Mesendoderm (in vitro differentiated cells): ENCODE data around the gene RPS6KL1.

Experiments used
- DNase-seq: peaks from one replicate; pipeline ENCODE4 v3.0.0; 2013
- H2AK5ac ChIP-seq: 2 replicates; pipeline ENCODE4 v1.6.1; 2013; ENCODE audit warnings: low read length, inconsistent platforms
- H2BK120ac ChIP-seq: 2 replicates; pipeline ENCODE4 v1.6.1; 2013; ENCODE audit warnings: low read depth, mild to moderate bottlenecking, low read length, moderate library complexity, mixed read lengths
- H2BK15ac ChIP-seq: replicated peaks from 2 replicates; pipeline ENCODE4 v1.6.1; 2013; ENCODE audit warnings: low read depth, mild to moderate bottlenecking, moderate library complexity
- H2BK5ac ChIP-seq: 2 replicates; pipeline ENCODE4 v1.6.1; 2013; ENCODE audit warnings: low read length, inconsistent platforms
- H3K18ac ChIP-seq: 2 replicates; pipeline ENCODE4 v1.6.1; 2013; ENCODE audit warnings: mild to moderate bottlenecking, low read length, mixed read lengths
- H3K23ac ChIP-seq: one replicate; pipeline ENCODE4 v1.6.1; 2013; ENCODE audit warnings: low read length
- H3K27ac ChIP-seq: 2 replicates; pipeline ENCODE4 v1.5.1; 2013; ENCODE audit warnings: low read depth, mild to moderate bottlenecking, inconsistent platforms, low read length, moderate library complexity
- H3K27me3 ChIP-seq: 2 replicates; pipeline ENCODE4 v1.6.1; 2013; ENCODE audit warnings: low read length, control low read depth, mild to moderate bottlenecking, inconsistent platforms; ENCODE audit not compliant: insufficient read depth, poor library complexity
- H3K36me3 ChIP-seq: 2 replicates; pipeline ENCODE4 v1.6.1; 2013; ENCODE audit warnings: low read length, inconsistent platforms; ENCODE audit not compliant: control insufficient read depth, insufficient read depth
- H3K4ac ChIP-seq: one replicate; pipeline ENCODE4 v1.6.1; 2013; ENCODE audit warnings: low read depth, mild to moderate bottlenecking, low read length, moderate library complexity
- H3K4me1 ChIP-seq: 2 replicates; pipeline ENCODE4 v1.6.1; 2013; ENCODE audit warnings: low read depth, low read length, inconsistent platforms; ENCODE audit not compliant: control insufficient read depth
- H3K4me2 ChIP-seq: 2 replicates; pipeline ENCODE4 v1.6.1; 2013; ENCODE audit warnings: low read length
- H3K4me3 ChIP-seq: 2 replicates; pipeline ENCODE4 v1.5.1; 2013; ENCODE audit warnings: mild to moderate bottlenecking, low read length
- H3K56ac ChIP-seq: one replicate; pipeline ENCODE4 v1.6.1; 2013; ENCODE audit warnings: low read length
- H3K79me1 ChIP-seq: 2 replicates; pipeline ENCODE4 v1.6.1; 2013; ENCODE audit warnings: low read length, inconsistent platforms
- H3K79me2 ChIP-seq: 2 replicates; pipeline ENCODE4 v1.6.1; 2013; ENCODE audit warnings: mild to moderate bottlenecking, low read length; ENCODE audit not compliant: control insufficient read depth, insufficient read depth
- H3K9ac ChIP-seq: 2 replicates; pipeline ENCODE4 v1.6.1; 2013; ENCODE audit warnings: low read length, inconsistent platforms
- H4K5ac ChIP-seq: one replicate; pipeline ENCODE4 v1.6.1; 2013; ENCODE audit warnings: low read length
- H4K8ac ChIP-seq: one replicate; pipeline ENCODE4 v1.6.1; 2013; ENCODE audit warnings: low read depth, mild to moderate bottlenecking, control low read depth, low read length, moderate library complexity
- WGBS: extraction: QIAGEN DNeasy Blood & Tissue Kit; methylation state at CpG from one replicate; pipeline ENCODE4 v1.1.7; 2013; ENCODE audit warnings: low lambda C conversion rate, missing lambda C conversion rate; ENCODE audit not compliant: insufficient coverage; ENCODE audit errors: extremely low coverage; 5-methylcytosine and 5-hydroxymethylcytosine counted together

RPS6KL1 gene

DNA sequence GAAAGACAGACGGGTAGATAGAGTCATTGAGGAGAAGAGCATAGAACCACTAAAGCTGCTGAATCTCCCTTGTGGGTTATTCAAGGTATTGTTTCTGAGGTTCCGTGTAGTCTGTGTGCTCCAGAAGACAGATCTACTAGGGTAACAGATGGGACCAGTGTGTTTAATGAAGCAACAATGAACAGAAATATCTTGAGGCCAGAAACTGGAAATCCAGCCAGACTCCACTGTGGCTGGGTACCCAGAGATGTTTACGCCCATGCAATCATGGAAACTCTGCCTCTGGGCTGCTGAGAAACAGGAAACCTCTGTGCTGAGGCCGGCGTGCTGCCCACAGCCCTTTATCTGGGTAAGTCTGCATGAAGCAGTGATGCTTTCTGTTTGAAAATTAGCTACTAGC is 55.4 kb downstream of the RPS6KL1 start:
- no peak for DNase-seq
- H3K79me1 ChIP-seq = no peaks in the 10 kb centered on the region
- H3K79me2 ChIP-seq = no peaks in the 10 kb centered on the region
- no CpG with 5 or more reads among the region's 5 CpGs for WGBS
- no peak overlapping the region for H3K27ac ChIP-seq
- no peak overlapping the region for H3K23ac ChIP-seq
- H3K4me3 ChIP-seq = no peak overlapping the region
- no peak overlapping the region for H3K4me2 ChIP-seq
- no peak overlapping the region for H3K9ac ChIP-seq
- no peak overlapping the region for H2BK15ac ChIP-seq
- H3K56ac ChIP-seq = no peak overlapping the region
- H3K27me3 ChIP-seq = no peaks in the 10 kb centered on the region
- no peak overlapping the region for H2AK5ac ChIP-seq
- H3K36me3 ChIP-seq = no peaks in the 10 kb centered on the region
- no peak overlapping the region for H3K18ac ChIP-seq
- no peak overlapping the region for H4K8ac ChIP-seq
- H3K4ac ChIP-seq = no peak overlapping the region
- H3K4me1 ChIP-seq = no peaks in the 10 kb centered on the region
- no peak overlapping the region for H2BK5ac ChIP-seq
- H4K5ac ChIP-seq = no peak overlapping the region
- no peak overlapping the region for H2BK120ac ChIP-seq

- no peaks in the 10 kb centered on the region for H3K4me1 ChIP-seq
- H3K79me2 ChIP-seq = no peaks in the 10 kb centered on the region
- no peak overlapping the region for H3K9ac ChIP-seq
- DNase-seq = no peak
- H3K79me1 ChIP-seq = no peaks in the 10 kb centered on the region
- no peak overlapping the region for H4K8ac ChIP-seq
- H2BK15ac ChIP-seq = no peak overlapping the region
- no peaks in the 10 kb centered on the region for H3K36me3 ChIP-seq
- no peak overlapping the region for H2AK5ac ChIP-seq
- no peak overlapping the region for H3K4me3 ChIP-seq
- no peak overlapping the region for H3K4ac ChIP-seq
- H3K4me2 ChIP-seq = no peak overlapping the region
- no CpG with 5 or more reads among the region's 3 CpGs for WGBS
- H4K5ac ChIP-seq = no peak overlapping the region
- H3K27me3 ChIP-seq = no peaks in the 10 kb centered on the region
- H3K56ac ChIP-seq = no peak overlapping the region
- H2BK120ac ChIP-seq = no peak overlapping the region
- H3K18ac ChIP-seq = no peak overlapping the region
- no peak overlapping the region for H3K23ac ChIP-seq
- H2BK5ac ChIP-seq = no peak overlapping the region
- no peak overlapping the region for H3K27ac ChIP-seq
These were observed 56.2 kb downstream of the RPS6KL1 start for GRCh38 chr14:74866708-74867389.

DNA sequence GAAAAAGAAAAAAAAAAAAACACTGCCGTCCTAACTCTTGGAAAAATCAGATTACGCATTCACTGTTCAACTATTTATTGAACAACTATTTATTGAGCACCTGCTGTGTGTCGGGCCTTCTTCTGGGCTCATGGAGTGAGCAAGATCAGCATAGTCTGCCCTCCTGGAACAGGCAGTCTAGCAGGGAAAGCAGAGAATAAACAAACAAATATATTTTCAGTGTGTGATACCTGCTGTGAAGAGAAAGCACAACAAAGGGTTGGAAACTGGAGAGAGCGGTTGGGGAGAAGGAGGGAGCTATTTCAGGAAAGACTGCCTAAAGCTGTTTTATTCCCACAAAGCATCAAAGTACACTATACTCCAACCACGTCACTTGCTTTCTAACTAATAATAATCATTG is 57.9 kb downstream of the RPS6KL1 start:
- no peak overlapping the region for H2BK15ac ChIP-seq
- H4K8ac ChIP-seq = no peak overlapping the region
- no peak overlapping the region for H2AK5ac ChIP-seq
- H3K36me3 ChIP-seq = no peaks in the 10 kb centered on the region
- no peak overlapping the region for H3K4ac ChIP-seq
- H3K4me2 ChIP-seq = no peak overlapping the region
- H2BK120ac ChIP-seq = no peak overlapping the region
- no peak overlapping the region for H3K27ac ChIP-seq
- no peak overlapping the region for H3K18ac ChIP-seq
- no CpG with 5 or more reads among the region's 5 CpGs for WGBS
- no peak for DNase-seq
- H3K9ac ChIP-seq = no peak overlapping the region
- H3K27me3 ChIP-seq = no peaks in the 10 kb centered on the region
- H3K4me1 ChIP-seq = no peaks in the 10 kb centered on the region
- H3K56ac ChIP-seq = no peak overlapping the region
- H3K79me2 ChIP-seq = no peaks in the 10 kb centered on the region
- no peak overlapping the region for H4K5ac ChIP-seq
- no peaks in the 10 kb centered on the region for H3K79me1 ChIP-seq
- H3K23ac ChIP-seq = no peak overlapping the region
- H3K4me3 ChIP-seq = no peak overlapping the region
- H2BK5ac ChIP-seq = no peak overlapping the region

DNA sequence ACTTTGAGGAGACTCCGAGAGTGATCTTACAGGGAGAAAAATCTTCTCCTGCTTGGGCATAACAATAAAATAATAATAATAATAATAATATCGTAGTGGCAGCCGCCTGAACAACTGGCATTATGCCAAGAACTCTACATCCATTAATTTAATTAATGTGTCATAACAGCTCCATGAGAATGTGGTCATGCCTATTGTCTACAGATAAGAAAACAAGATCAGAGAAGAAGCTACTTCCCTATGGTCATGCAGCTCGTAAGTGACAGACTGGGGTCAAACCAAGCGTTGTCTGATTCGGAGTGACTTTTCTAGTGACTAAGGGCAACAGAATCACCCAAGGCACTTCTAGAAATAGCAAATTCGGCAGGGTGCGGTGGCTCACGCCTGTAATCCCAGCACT is 58.9 kb downstream of the RPS6KL1 start:
- no peak for DNase-seq
- WGBS = no CpG with 5 or more reads among the region's 9 CpGs
- no peak overlapping the region for H3K56ac ChIP-seq

DNA sequence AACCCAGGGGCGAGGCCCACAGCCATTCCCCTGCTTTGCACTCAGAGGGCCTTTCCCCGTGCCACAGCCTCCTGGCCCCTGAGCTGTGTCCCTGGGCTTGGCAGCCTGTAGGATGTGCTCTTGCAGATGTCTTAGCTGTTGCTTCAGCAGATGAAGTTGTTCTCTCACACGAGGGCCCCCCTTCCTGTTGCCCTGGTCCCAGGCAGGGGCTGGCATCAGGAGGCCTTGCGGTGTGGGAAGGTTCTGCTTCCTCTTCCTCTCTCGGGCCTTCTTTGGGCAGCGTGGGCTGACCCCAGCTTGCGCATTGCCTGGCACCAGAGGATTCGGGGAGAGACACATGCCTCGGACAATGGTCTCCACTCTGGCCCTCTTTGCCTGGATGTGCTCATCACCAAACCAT is 59.8 kb downstream of the RPS6KL1 start:
- H2AK5ac ChIP-seq = no peak overlapping the region
- H3K18ac ChIP-seq = no peak overlapping the region
- no peaks in the 10 kb centered on the region for H3K36me3 ChIP-seq
- H4K8ac ChIP-seq = no peak overlapping the region
- no peak overlapping the region for H3K4me3 ChIP-seq
- no peak overlapping the region for H3K4me2 ChIP-seq
- no peaks in the 10 kb centered on the region for H3K79me1 ChIP-seq
- H3K4ac ChIP-seq = no peak overlapping the region
- H3K27ac ChIP-seq = no peak overlapping the region
- DNase-seq = no peak
- no peak overlapping the region for H4K5ac ChIP-seq
- H3K23ac ChIP-seq = no peak overlapping the region
- H2BK120ac ChIP-seq = no peak overlapping the region
- no peaks in the 10 kb centered on the region for H3K27me3 ChIP-seq
- H3K9ac ChIP-seq = no peak overlapping the region
- WGBS = no CpG with 5 or more reads among the region's 9 CpGs
- no peak overlapping the region for H3K56ac ChIP-seq
- no peak overlapping the region for H2BK5ac ChIP-seq
- no peaks in the 10 kb centered on the region for H3K79me2 ChIP-seq
- no peaks in the 10 kb centered on the region for H3K4me1 ChIP-seq
- H2BK15ac ChIP-seq = no peak overlapping the region

More for the DNA sequence above, 58.9 kb downstream of the RPS6KL1 start:
- Histone ChIP-seq H3K79me1 (no peaks in the 10 kb centered on the region), H3K9ac (no peak overlapping the region), H4K8ac (no peak overlapping the region), H3K4ac (no peak overlapping the region), H2BK15ac (no peak overlapping the region), H3K79me2 (no peaks in the 10 kb centered on the region), H3K36me3 (no peaks in the 10 kb centered on the region), H3K18ac (no peak overlapping the region), H3K27me3 (no peaks in the 10 kb centered on the region), H2BK5ac (no peak overlapping the region), H3K4me2 (no peak overlapping the region), H3K4me3 (no peak overlapping the region), H3K4me1 (no peaks in the 10 kb centered on the region), H2AK5ac (no peak overlapping the region), H3K23ac (no peak overlapping the region), H3K27ac (no peak overlapping the region), H4K5ac (no peak overlapping the region), H2BK120ac (no peak overlapping the region)

- Histone ChIP-seq H3K36me3 (no peaks in the 10 kb centered on the region), H2AK5ac (no peak overlapping the region), H3K56ac (no peak overlapping the region), H3K27ac (no peak overlapping the region), H3K79me1 (no peaks in the 10 kb centered on the region), H3K4me2 (no peak overlapping the region), H3K79me2 (no peaks in the 10 kb centered on the region), H3K4ac (no peak overlapping the region), H3K23ac (no peak overlapping the region), H3K27me3 (no peaks in the 10 kb centered on the region), H3K9ac (no peak overlapping the region), H4K8ac (no peak overlapping the region), H2BK120ac (no peak overlapping the region), H2BK15ac (no peak overlapping the region), H3K18ac (no peak overlapping the region), H4K5ac (no peak overlapping the region), H3K4me3 (no peak overlapping the region), H2BK5ac (no peak overlapping the region), H3K4me1 (no peaks in the 10 kb centered on the region)
- DNase-seq = no peak
- no CpG with 5 or more reads among the region's 3 CpGs for WGBS
These were observed 61.3 kb downstream of the RPS6KL1 start for GRCh38 chr14:74861734-74862090.
